ENCODE measurements around the gene TMEM131. TPM values are rescaled to one million over a fixed set of nuclear protein-coding genes. Genes with fewer than 3 reads are reported as not detected.

Gene TMEM131
- total RNA-seq, 4 donors from 2014 or later = 32.8 to 54.8 (median 41.2) TPM

DNA sequence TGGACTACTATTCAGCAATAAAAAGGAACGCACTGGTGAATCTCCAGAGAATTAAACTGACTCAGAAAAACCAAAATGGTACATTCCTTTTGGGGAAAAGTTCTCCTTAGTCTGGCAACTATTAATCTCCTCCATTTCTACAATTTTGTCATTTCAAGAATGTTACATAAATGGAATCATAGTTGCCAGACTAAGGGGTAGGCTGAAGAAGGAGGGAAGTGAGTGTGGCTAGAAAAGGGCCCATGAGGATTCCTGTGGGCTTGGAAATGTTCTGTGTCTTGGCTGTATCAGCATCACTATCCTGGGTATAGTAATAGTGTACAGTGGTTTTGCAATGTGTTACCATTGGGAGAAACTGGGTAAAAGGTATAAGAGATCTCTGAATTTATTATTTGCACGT lies 209.9 kb downstream of the TMEM131 start:
- intact Hi-C loops (cut with DNase I; ENCODE audit: low total_unique reads) = no loop called here
- WGBS, 2 donors = 94% methylated on average over 2 of the region's 2 CpGs
- no peak for TF ChIP-seq CTCF (IDR thresholded peaks at IDR 0.05)
- TF ChIP-seq POLR2A (IDR thresholded peaks at IDR 0.05) = no peak
- H3K4me3 ChIP-seq (ENCODE audit: low read depth, poor library complexity, severe bottlenecking) = no peak overlapping the region
- DNase-seq (ENCODE audit: low spot score in 2 of 2) = no peak

DNA sequence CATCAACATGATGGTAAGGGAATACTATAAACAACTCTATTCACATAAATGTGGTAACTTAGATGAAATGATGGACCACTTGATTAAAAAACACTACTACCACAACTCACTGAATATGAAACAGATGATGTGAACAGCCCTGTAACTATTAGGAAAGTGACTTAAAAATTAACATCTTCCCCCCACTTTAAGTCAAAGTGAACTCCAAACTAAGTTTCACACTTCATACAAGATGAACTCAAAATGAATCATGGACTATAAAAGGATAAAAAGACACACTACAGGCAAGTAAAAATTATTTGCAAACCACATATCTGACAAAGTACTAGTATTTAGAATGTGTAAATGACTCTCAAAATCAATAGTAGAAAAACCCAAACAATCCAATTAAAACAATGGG lies 210.8 kb downstream of the TMEM131 start:
- TF ChIP-seq CTCF (IDR thresholded peaks at IDR 0.05) (no peak), POLR2A (IDR thresholded peaks at IDR 0.05) (no peak)
- H3K4me3 ChIP-seq (ENCODE audit: low read depth, poor library complexity, severe bottlenecking) = no peak overlapping the region
- no peak for DNase-seq (ENCODE audit: low spot score in 2 of 2)
- intact Hi-C loops (cut with DNase I; ENCODE audit: low total_unique reads) = no loop called here

- WGBS, 2 donors = 88 to 92% methylated on average over 3 to 4 of the region's 4 CpGs
- no peak for DNase-seq (ENCODE audit: low spot score in 2 of 2)
- H3K4me3 ChIP-seq (ENCODE audit: low read depth, poor library complexity, severe bottlenecking) = no peak overlapping the region
- intact Hi-C loops (cut with DNase I; ENCODE audit: low total_unique reads) = no loop called here
- TF ChIP-seq POLR2A (IDR thresholded peaks at IDR 0.05) = no peak
- TF ChIP-seq CTCF (IDR thresholded peaks at IDR 0.05) = no peak
These were observed 213.8 kb downstream of the TMEM131 start for GRCh38 chr2:97781981-97782380.

DNA sequence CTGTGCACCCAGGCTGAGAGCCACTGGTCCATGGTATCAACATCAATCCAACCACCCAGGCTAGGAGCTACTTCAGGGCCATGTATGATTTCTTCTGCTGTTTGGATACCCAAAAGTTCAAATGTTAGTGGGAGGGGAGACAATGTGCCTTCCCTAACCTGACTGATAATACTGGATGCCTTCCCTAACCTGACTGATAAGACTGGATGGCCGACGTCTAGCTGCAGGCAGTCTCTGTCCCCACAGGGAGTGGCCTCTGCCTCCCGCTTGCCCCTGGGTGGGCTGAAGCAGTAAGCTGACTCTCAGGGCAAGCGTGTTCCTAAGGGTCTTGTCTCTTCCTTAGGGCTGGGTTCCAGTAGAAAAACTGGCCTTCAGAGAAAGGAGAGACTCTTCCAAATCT lies 216.6 kb downstream of the TMEM131 start:
- no peak overlapping the region for H3K4me3 ChIP-seq (ENCODE audit: low read depth, poor library complexity, severe bottlenecking)
- 88 to 91% methylated on average over 4 of the region's 4 CpGs for WGBS, 2 donors
- no peak for DNase-seq (ENCODE audit: low spot score in 2 of 2)
- TF ChIP-seq POLR2A (IDR thresholded peaks at IDR 0.05) (no peak), CTCF (IDR thresholded peaks at IDR 0.05) (no peak)
- intact Hi-C loops (cut with DNase I; ENCODE audit: low total_unique reads) = no loop called here

GRCh38 chr2:97775074-97775473 lies 220.7 kb downstream of the TMEM131 start:
- DNase-seq (ENCODE audit: low spot score in 2 of 2) = no peak
- TF ChIP-seq POLR2A (IDR thresholded peaks at IDR 0.05) (no peak), CTCF (IDR thresholded peaks at IDR 0.05) (no peak)
- 91 to 92% methylated on average over 11 of the region's 11 CpGs for WGBS, 2 donors
- intact Hi-C loops (cut with DNase I; ENCODE audit: low total_unique reads) = no loop called here
- H3K4me3 ChIP-seq (ENCODE audit: low read depth, poor library complexity, severe bottlenecking) = no peak overlapping the region

DNA sequence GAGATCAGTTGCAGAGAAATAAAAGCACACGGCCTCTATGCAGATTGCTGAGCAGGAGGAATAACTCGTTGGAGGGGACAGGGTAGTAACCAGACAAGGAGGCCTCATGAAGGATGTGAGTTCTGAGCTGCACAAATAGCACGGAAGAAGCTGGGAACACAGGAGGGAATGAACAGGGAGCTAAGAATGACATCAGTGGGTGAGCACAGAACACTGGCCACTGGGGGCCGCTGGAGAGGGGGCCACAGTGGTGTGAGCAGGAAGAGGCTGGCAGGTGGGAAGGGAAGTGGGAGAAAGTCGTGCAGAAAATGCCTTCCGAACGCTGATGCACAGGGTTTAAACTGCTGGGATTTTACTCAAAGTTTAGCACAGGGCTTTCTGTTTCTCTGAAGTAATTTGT lies 221.3 kb downstream of the TMEM131 start:
- DNase-seq (ENCODE audit: low spot score in 2 of 2) = no peak
- TF ChIP-seq POLR2A (IDR thresholded peaks at IDR 0.05) (no peak), CTCF (IDR thresholded peaks at IDR 0.05) (no peak)
- WGBS, 2 donors = 64 to 65% methylated on average over 7 of the region's 7 CpGs
- H3K4me3 ChIP-seq (ENCODE audit: low read depth, poor library complexity, severe bottlenecking) = no peak overlapping the region
- intact Hi-C loops (cut with DNase I; ENCODE audit: low total_unique reads) = no loop called here

All from lower leg skin (tissue), 4 donors.